ENCODE data around the gene NABP1.
A peak's percentile ranks its signal among the peaks of the same experiment; 100 is the strongest.

NABP1 gene

DNA sequence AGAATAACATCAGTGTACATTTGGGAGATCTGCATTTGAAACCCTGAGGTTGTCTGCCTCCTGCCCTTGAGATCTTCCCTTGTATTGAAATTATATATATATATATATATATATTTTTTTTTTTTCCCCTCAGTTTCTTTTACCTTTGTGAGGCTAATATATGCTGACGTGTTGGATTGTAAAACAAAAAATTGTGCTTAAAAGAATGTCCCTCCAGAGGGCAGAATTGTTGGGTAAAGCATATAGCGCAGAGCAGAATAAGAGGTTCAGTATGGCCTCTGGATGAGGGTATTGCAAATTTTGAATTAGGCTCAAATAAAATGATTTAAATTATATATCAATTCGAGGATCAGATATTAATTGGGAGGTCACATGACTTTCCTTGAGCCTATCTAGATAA is 12.4 kb downstream of the NABP1 start:
- no peak for TF ChIP-seq CTCF (IDR thresholded peaks at IDR 0.05)

- peak; percentile 65 for TF ChIP-seq CTCF (IDR thresholded peaks at IDR 0.05)
These were observed 13.2 kb downstream of the NABP1 start for GRCh38 chr2:191691016-191691735.

- TF ChIP-seq CTCF (IDR thresholded peaks at IDR 0.05): no peak
These were observed 14.0 kb downstream of the NABP1 start for GRCh38 chr2:191691898-191692297.

- TF ChIP-seq CTCF (IDR thresholded peaks at IDR 0.05): no peak
These were observed 14.7 kb downstream of the NABP1 start for GRCh38 chr2:191692502-191693115.

DNA sequence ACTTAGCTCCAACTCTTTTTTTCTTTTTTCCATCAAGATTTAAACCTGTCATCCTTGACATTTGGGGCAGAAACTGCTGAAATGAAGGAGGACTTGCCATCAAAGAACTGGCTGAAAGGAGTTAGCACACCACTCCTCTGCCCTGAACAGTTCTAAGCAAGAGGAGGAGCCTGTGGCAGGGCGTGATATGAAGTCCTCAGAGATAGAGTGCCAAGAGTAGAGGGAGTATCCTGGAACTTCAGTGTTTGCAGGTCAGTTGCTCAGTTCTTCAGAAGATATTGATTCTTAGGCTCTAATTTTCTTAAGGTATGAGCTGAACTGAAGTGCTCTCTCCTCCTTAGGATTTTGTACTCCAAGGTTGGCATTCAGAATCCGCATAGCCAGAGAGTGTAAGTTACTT is 15.2 kb downstream of the NABP1 start:
- no peak for TF ChIP-seq CTCF (IDR thresholded peaks at IDR 0.05)

- no peak for TF ChIP-seq CTCF (IDR thresholded peaks at IDR 0.05)
These were observed 15.8 kb downstream of the NABP1 start for GRCh38 chr2:191693778-191694177.

DNA sequence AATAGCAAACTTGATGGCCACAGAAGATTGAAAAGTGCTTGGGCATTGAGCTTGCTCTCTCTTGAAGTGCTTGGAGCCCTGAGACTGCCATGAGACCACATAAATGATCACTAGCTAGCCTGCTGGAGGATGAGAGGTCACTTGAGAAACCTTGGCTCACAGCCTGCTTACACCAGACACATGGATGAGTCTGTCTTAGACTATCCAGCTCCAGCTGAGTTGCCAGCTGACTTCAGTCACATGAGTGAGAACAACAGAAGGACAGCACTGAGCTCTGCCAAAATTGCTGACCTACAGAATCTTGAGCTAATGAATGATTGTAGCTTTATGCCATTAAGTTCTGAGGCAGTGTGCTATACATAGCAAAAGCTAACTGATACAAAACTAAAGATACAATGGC is 18.1 kb downstream of the NABP1 start:
- no peak for TF ChIP-seq CTCF (IDR thresholded peaks at IDR 0.05)

Data from LNCAP (cell line).